Heart right ventricle (tissue), 16 donors: ENCODE measurements around the gene CD28. TPM values are rescaled to one million over a fixed set of nuclear protein-coding genes. Genes with fewer than 3 reads are reported as not detected.
"Not testable (repeated sequence)": the region's sequence is repeated elsewhere in the genome, so short reads cannot be mapped to it uniquely, and the experiment has no call there.

ENCODE experiments used
- ATAC-seq, 8 donors: fragments of 200-7000 bp; cut with Tn5 transposase; one replicate each; pipeline ENCODE4 v1.9.1; 2020; ENCODE audit warnings: mild to moderate bottlenecking in 8 of 8, moderate library complexity in 8 of 8, moderate number of reproducible peaks in 1 of 8
- DNase-seq, 2 donors: peaks; one replicate each; pipeline ENCODE4 v3.0.0-alpha.2; 2020
- H3K27ac ChIP-seq, 10 donors: fragments of 200-600 bp; sonication (generic) in 2 of 10; one replicate each; pipeline versions ENCODE4 v1.5.0 to v1.8.0; 2020 to 2022; ENCODE audit warnings: mild to moderate bottlenecking in 3 of 10
- H3K27me3 ChIP-seq, 7 donors: fragments of 200-600 bp; one replicate each; pipeline ENCODE4 v1.8.0; 2021 to 2022; ENCODE audit warnings: mild to moderate bottlenecking in 2 of 7
- H3K36me3 ChIP-seq, 9 donors: fragments of 200-600 bp; sonication (generic) in 1 of 9; one replicate each; pipeline versions ENCODE4 v1.5.0 to v1.8.0; 2020 to 2022; ENCODE audit warnings: mild to moderate bottlenecking in 2 of 9
- H3K4me1 ChIP-seq, 9 donors: fragments of 200-600 bp; sonication (generic) in 1 of 9; one replicate each; pipeline versions ENCODE4 v1.5.0 to v1.8.0; 2020 to 2022; ENCODE audit warnings: mild to moderate bottlenecking in 4 of 9
- H3K4me3 ChIP-seq, 10 donors: fragments of 200-600 bp; sonication (generic) in 2 of 10; one replicate each; pipeline versions ENCODE4 v1.5.0 to v1.8.0; 2020 to 2022; ENCODE audit warnings: mild to moderate bottlenecking in 7 of 10, moderate library complexity in 2 of 10
- H3K9me3 ChIP-seq, 11 donors: fragments of 200-600 bp in 10 of 11; sonication (generic) in 2 of 11; one replicate each; pipeline versions ENCODE4 v1.5.0 to v1.8.0; 2013 to 2022; ENCODE audit warnings: mild to moderate bottlenecking in 2 of 11, control low read depth in 1 of 11, moderate library complexity in 1 of 11
- WGBS, 2 donors: extraction: QIAGEN DNeasy Blood & Tissue Kit; methylation state at CpG; one replicate each; pipeline ENCODE4 v1.1.7; 2013; ENCODE audit warnings: inconsistent platforms in 1 of 2; 5-methylcytosine and 5-hydroxymethylcytosine counted together
- intact Hi-C, 10 donors: fragments of 100-400 bp; cut with DNase I; formaldehyde crosslinking; loops; one replicate each; pipeline versions ENCODE4 v1.11.1 to v1.14.2; 2022
- polyA plus RNA-seq, 2 donors: library from polyadenylated mRNA; stranded (reverse); fragments of 200-250 nt; gene quantifications; one replicate each; pipeline ENCODE4 v1.2.3, GENCODE V29; 2013
- total RNA-seq, 10 donors: library from RNA; stranded (reverse); fragmentation: NEBNext Ultra II Directional in 3 of 10; extraction: Animal tissue kit (Norgen Biotek cat#: 25700) in 3 of 10; gene quantifications; one replicate each; pipeline versions ENCODE4 v1.2.1 to v1.2.4, GENCODE V29; 2021 to 2023
- TF ChIP-seq, protein P1 (sequence below), 9 donors: fragments of 200-600 bp; sonication (generic) in 2 of 9; IDR thresholded peaks; one replicate each; pipeline versions ENCODE4 v1.5.0 to v1.8.0; 2021 to 2022; ENCODE audit warnings: antibody characterized with exemption in 9 of 9, mild to moderate bottlenecking in 5 of 9, moderate library complexity in 1 of 9
- donor health status: Arrhythmogenic right ventricular cardiomyopathy.
- donor health status: ischemic (EF 13 %, LVEDD 7.1; RV severe dilation, severe dysfunction).
- donor health status: healthy with polysubstance abuse.
- donor health status: DM: no; HTN: yes; CAD: no.
- donor health status: DM: no; HTN: no; CAD: no.
- donor health status: ischemic (EF 25% LVEDD 6.9; RV normal size, moderate dysfunction).
- donor health status: ischemic (EF 25% LVEDD 5.7; RV mildly dilated, moderate dysfunction).
- donor health status: healthy.
- donor health status: DM: yes; HTN: yes; CAD: no.
- donor health status: Ischemic cardiomyopathy.
- donor health status: ischemic (EF 35%, LVEDD 5.7; RV mildly dilated, moderate dysfunction).
- donor health status: nonischemic (EF 11% LVEDD 7.7; RV severe dilation, severe dysfunction).
- donor health status: DM: yes; HTN: yes; CAD: no.
- donor health status: PGD.
- donor health status: ischemic (EF 29% LVEDD 5.4; RV normal size, mild dysfunction).
- donor health status: nonischemic (EF 23%, LVEDD 6.1; RV moderate dilation, normal function).

The CD28 gene
- total and polyA plus RNA-seq, 12 donors, result 0.10 to 5.3 (median 0.69) TPM

GRCh38 chr2:203692031-203692710 is 14.3 kb upstream of the CD28 start:
- Histone ChIP-seq H3K36me3 (no peaks in the 10 kb centered on the region), H3K27me3 (no peaks in the 10 kb centered on the region), H3K9me3 (no peaks in the 10 kb centered on the region), H3K4me1 (peaks cover 16 to 73% (median 62%) of the 10 kb centered on the region in 9 donors), H3K27ac (peak overlapping the region in 9 of 10 donors; percentile 32 to 91 (median 66)), H3K4me3 (no peak overlapping the region)
- peak in 1 of 2 donors; percentile 56 for DNase-seq
- intact Hi-C loops, result loop anchor here in 4 of 10 donors (5.0 to 10.0 kb wide), 4 partner anchors 40 to 210 kb away; no protein-coding TSS in a partner anchor
- TF ChIP-seq, protein P1, sequence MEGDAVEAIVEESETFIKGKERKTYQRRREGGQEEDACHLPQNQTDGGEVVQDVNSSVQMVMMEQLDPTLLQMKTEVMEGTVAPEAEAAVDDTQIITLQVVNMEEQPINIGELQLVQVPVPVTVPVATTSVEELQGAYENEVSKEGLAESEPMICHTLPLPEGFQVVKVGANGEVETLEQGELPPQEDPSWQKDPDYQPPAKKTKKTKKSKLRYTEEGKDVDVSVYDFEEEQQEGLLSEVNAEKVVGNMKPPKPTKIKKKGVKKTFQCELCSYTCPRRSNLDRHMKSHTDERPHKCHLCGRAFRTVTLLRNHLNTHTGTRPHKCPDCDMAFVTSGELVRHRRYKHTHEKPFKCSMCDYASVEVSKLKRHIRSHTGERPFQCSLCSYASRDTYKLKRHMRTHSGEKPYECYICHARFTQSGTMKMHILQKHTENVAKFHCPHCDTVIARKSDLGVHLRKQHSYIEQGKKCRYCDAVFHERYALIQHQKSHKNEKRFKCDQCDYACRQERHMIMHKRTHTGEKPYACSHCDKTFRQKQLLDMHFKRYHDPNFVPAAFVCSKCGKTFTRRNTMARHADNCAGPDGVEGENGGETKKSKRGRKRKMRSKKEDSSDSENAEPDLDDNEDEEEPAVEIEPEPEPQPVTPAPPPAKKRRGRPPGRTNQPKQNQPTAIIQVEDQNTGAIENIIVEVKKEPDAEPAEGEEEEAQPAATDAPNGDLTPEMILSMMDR (IDR thresholded peaks at IDR 0.05), result no peak
- ATAC-seq, result peak; percentile 65 to 81 (median 70)
- 42 to 56% methylated on average over 5 of the region's 5 CpGs for WGBS, 2 donors

DNA sequence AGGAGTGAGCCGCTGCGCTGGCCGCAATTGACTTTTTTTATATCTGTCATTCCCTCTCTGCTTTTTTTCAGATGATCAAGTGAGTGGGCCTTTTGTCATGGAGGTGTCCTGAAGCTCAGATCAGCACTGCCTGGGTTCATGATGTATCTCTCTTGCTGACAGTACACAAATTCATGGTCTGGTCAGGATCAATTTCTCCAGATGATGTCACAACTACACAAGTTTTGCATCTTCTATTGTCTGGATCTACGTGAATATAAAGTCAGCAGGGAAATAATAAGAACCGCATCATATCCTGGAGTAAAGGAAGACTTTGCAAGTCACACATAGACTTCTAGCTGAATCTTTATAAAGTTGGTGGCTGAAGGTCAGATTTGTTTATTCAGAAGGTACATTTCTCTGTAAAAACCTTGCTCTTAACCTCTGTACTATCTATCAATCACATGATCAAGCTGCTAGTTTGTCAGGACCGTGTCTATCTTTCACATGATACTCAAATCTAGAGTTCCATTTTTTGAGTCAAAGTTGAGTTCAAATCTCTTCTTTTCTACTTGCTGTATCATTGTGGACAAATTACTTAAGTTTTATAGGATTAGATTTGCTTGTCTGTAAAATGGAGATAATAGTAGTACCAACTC is 13.1 kb upstream of the CD28 start:
- 80 to 84% methylated on average over 6 of the region's 6 CpGs for WGBS, 2 donors
- no peak overlapping the region for H3K4me3 ChIP-seq
- H3K4me1 ChIP-seq, result peaks cover 10 to 61% (median 56%) of the 10 kb centered on the region in 9 donors
- intact Hi-C loops, result loop anchor here in 4 of 10 donors (5.0 to 10.0 kb wide), 4 partner anchors 41 to 209 kb away; no protein-coding TSS in a partner anchor
- ATAC-seq (no peak), DNase-seq (no peak)
- TF ChIP-seq, protein P1 (IDR thresholded peaks at IDR 0.05), result no peak
- no peaks in the 10 kb centered on the region for H3K27me3 ChIP-seq
- H3K27ac ChIP-seq, result peak overlapping the region in 7 of 10 donors; percentile 49 to 91 (median 66)
- peaks cover 0 to 7% (median 0%) of the 10 kb centered on the region in 11 donors for H3K9me3 ChIP-seq
- H3K36me3 ChIP-seq, result no peaks in the 10 kb centered on the region

DNA sequence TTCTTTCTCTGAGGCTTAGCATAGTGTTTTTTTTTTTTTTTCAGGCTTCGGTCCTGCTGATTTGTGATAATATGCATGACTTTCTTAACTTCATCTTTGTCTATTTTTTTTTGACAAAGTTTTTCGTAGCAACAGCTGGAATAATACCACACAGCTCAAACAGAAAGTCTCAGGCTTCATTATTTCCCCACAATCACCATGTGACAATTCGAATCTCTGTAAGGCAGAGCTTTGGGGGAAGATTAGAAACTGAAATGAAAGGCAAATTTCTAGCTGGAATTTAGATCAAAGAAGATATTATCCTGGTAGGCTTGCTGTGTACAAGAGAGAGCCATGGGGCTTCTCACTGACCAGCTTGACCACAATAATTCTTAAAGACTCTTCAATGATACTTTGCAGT is 12.2 kb upstream of the CD28 start:
- 49 to 62% methylated on average over 3 of the region's 3 CpGs for WGBS, 2 donors
- DNase-seq (no peak), ATAC-seq (no peak)
- no peaks in the 10 kb centered on the region for H3K27me3 ChIP-seq
- intact Hi-C loops, result loop anchor here in 4 of 10 donors (5.0 to 10.0 kb wide), 4 partner anchors 42 to 208 kb away; no protein-coding TSS in a partner anchor
- peak overlapping the region in 6 of 10 donors; percentile 33 to 88 (median 53) for H3K27ac ChIP-seq
- peaks cover 0 to 7% (median 0%) of the 10 kb centered on the region in 11 donors for H3K9me3 ChIP-seq
- peaks cover 7 to 53% (median 47%) of the 10 kb centered on the region in 9 donors for H3K4me1 ChIP-seq
- TF ChIP-seq, protein P1 (IDR thresholded peaks at IDR 0.05), result no peak
- no peak overlapping the region for H3K4me3 ChIP-seq
- no peaks in the 10 kb centered on the region for H3K36me3 ChIP-seq

GRCh38 chr2:203697190-203697589 is 9.2 kb upstream of the CD28 start:
- ATAC-seq (no peak), DNase-seq (no peak)
- Histone ChIP-seq H3K27me3 (no peaks in the 10 kb centered on the region), H3K4me3 (no peak overlapping the region), H3K4me1 (peaks cover 0 to 25% (median 18%) of the 10 kb centered on the region in 9 donors), H3K9me3 (peaks cover 0 to 19% (median 0%) of the 10 kb centered on the region in 11 donors), H3K27ac (no peak overlapping the region), H3K36me3 (no peaks in the 10 kb centered on the region)
- WGBS, 2 donors, result 75 to 81% methylated on average over 1 of the region's 1 CpG
- intact Hi-C loops, result loop anchor here in 1 of 10 donors (10.0 kb wide), 1 partner anchor 108 kb away; no protein-coding TSS in a partner anchor
- TF ChIP-seq, protein P1 (IDR thresholded peaks at IDR 0.05), result no peak

- H3K27me3 ChIP-seq, H3K4me3 ChIP-seq, ATAC-seq, H3K27ac ChIP-seq, H3K36me3 ChIP-seq, DNase-seq: not testable (repeated sequence)
- Histone ChIP-seq H3K4me1 (peaks cover 0 to 19% (median 13%) of the 10 kb centered on the region in 9 donors), H3K9me3 (peaks cover 0 to 25% (median 0%) of the 10 kb centered on the region in 11 donors)
- intact Hi-C loops, result loop anchor here in 1 of 10 donors (10.0 kb wide), 1 partner anchor 107 kb away; no protein-coding TSS in a partner anchor
- 94 to 95% methylated on average over 2 of the region's 2 CpGs for WGBS, 2 donors
Observed at GRCh38 chr2:203697763-203698162, 8.7 kb upstream of the CD28 start.

DNA sequence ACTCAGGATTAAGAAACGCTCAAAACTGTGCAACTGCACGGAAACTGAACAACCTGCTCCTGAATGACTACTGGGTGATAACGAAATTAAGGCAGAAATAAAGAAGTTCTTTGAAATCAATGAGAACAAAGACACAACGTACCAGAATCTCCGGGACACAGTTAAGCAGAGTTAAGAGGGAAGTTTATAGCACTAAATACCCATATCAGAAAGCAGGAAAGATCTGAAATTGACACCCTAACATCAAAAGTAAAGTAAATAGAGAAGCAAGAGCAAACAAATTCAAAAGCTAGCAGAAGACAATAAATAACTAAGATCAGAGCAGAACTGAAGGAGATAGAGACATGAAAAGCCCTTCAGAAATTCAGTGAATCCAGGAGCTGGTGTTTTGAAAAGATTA is 8.0 kb upstream of the CD28 start:
- DNase-seq, ATAC-seq, H3K4me3 ChIP-seq, H3K36me3 ChIP-seq, H3K27me3 ChIP-seq, H3K27ac ChIP-seq: not testable (repeated sequence)
- intact Hi-C loops, result loop anchor here in 1 of 10 donors (10.0 kb wide), 1 partner anchor 106 kb away; no protein-coding TSS in a partner anchor
- 87 to 96% methylated on average over 5 of the region's 5 CpGs for WGBS, 2 donors
- peaks cover 0 to 31% (median 6%) of the 10 kb centered on the region in 11 donors for H3K9me3 ChIP-seq
- H3K4me1 ChIP-seq, result peaks cover 0 to 13% (median 7%) of the 10 kb centered on the region in 9 donors
